SK-N-SH treated with all-trans-retinoic acid at 6 μM for 48 hours (cell line): ENCODE measurements around the gene AFAP1.

Experiments used
- ATAC-seq: fragments of 200-7000 bp; cut with Tn5 transposase; 3 replicates; pipeline ENCODE4 v1.9.1; 2020; ENCODE audit warnings: mild to moderate bottlenecking, moderate library complexity
- ARNTL ChIP-seq: fragments of 450-650 bp; formaldehyde crosslinking; IDR thresholded peaks from 2 replicates; pipeline ENCODE4 v1.5.0; 2020; ENCODE audit warnings: low read depth, mild to moderate bottlenecking, moderate library complexity, borderline replicate concordance
- BACH2 ChIP-seq: fragments of 250-450 bp; sonication (Bioruptor Pico); IDR thresholded peaks from 2 replicates; pipeline ENCODE4 v1.9.0; 2021; ENCODE audit warnings: mild to moderate bottlenecking, borderline replicate concordance
- CSDC2 ChIP-seq: fragments of 250-450 bp; sonication (Bioruptor Pico); IDR thresholded peaks from 2 replicates; pipeline ENCODE4 v1.5.0; 2020; ENCODE audit warnings: mild to moderate bottlenecking, moderate library complexity
- ESRRG ChIP-seq: fragments of 250-450 bp; sonication (Bioruptor Pico); IDR thresholded peaks from 2 replicates; pipeline ENCODE4 v1.6.1; 2021; ENCODE audit warnings: mild to moderate bottlenecking
- GLIS3 ChIP-seq: fragments of 250-450 bp; sonication (Bioruptor Pico); IDR thresholded peaks from 2 replicates; pipeline ENCODE4 v1.5.0; 2020; ENCODE audit warnings: mild to moderate bottlenecking, moderate library complexity
- ISL1 ChIP-seq: fragments of 250-450 bp; sonication (Bioruptor Pico); IDR thresholded peaks from 2 replicates; pipeline ENCODE4 v2.1.2; 2022; ENCODE audit warnings: mild to moderate bottlenecking, moderate library complexity
- OSR1 ChIP-seq: fragments of 250-450 bp; sonication (Bioruptor Pico); IDR thresholded peaks from 2 replicates; pipeline ENCODE4 v1.8.0; 2022; ENCODE audit warnings: moderate library complexity, mild to moderate bottlenecking, inconsistent platforms
- POU6F1 ChIP-seq: fragments of 250-450 bp; sonication (Bioruptor Pico); IDR thresholded peaks from 2 replicates; pipeline ENCODE4 v1.8.0; 2021; ENCODE audit warnings: low read depth, mild to moderate bottlenecking, moderate library complexity, borderline replicate concordance
- RARB ChIP-seq: fragments of 250-450 bp; sonication (Bioruptor Pico); IDR thresholded peaks from 2 replicates; pipeline ENCODE4 v1.8.0; 2021; ENCODE audit warnings: mild to moderate bottlenecking, moderate library complexity
- SNAI2 ChIP-seq: fragments of 250-450 bp; sonication (Bioruptor Pico); IDR thresholded peaks from 2 replicates; pipeline ENCODE4 v1.5.0; 2020; ENCODE audit warnings: mild to moderate bottlenecking, moderate library complexity
- TCF4 ChIP-seq: fragments of 250-450 bp; sonication (Bioruptor Pico); IDR thresholded peaks from 2 replicates; pipeline ENCODE4 v1.8.0; 2021; ENCODE audit warnings: mild to moderate bottlenecking, moderate library complexity, borderline replicate concordance
- TOX ChIP-seq: fragments of 250-450 bp; sonication (Bioruptor Pico); IDR thresholded peaks from 2 replicates; pipeline ENCODE4 v1.8.0; 2021; ENCODE audit warnings: mild to moderate bottlenecking, moderate library complexity, borderline replicate concordance
- TSHZ2 ChIP-seq: fragments of 250-450 bp; sonication (Bioruptor Pico); IDR thresholded peaks from 2 replicates; pipeline ENCODE4 v1.5.0; 2020; ENCODE audit warnings: mild to moderate bottlenecking, moderate library complexity
- ZC3H10 ChIP-seq: fragments of 250-450 bp; sonication (Bioruptor Pico); IDR thresholded peaks from 2 replicates; pipeline ENCODE4 v1.5.1; 2021; ENCODE audit warnings: mild to moderate bottlenecking, moderate library complexity
- ZFP3 ChIP-seq: fragments of 250-450 bp; sonication (Bioruptor Pico); IDR thresholded peaks from 2 replicates; pipeline ENCODE4 v1.5.0; 2020; ENCODE audit warnings: mild to moderate bottlenecking, moderate library complexity
- ZFP30 ChIP-seq: fragments of 450-650 bp; formaldehyde crosslinking; IDR thresholded peaks from 2 replicates; pipeline ENCODE4 v1.5.0; 2022; ENCODE audit warnings: mild to moderate bottlenecking, moderate library complexity
- ZNF70 ChIP-seq: fragments of 450-650 bp; formaldehyde crosslinking; IDR thresholded peaks from 2 replicates; pipeline ENCODE4 v1.5.0; 2020; ENCODE audit warnings: mild to moderate bottlenecking, moderate library complexity
- ZNF8 ChIP-seq: fragments of 450-650 bp; formaldehyde crosslinking; IDR thresholded peaks from 2 replicates; pipeline ENCODE4 v1.5.0; 2020; ENCODE audit warnings: mild to moderate bottlenecking, moderate library complexity
- TF ChIP-seq, protein P1 (sequence below): fragments of 250-450 bp; sonication (Bioruptor Pico); IDR thresholded peaks from 2 replicates; pipeline ENCODE4 v1.5.1; 2021; ENCODE audit warnings: mild to moderate bottlenecking, moderate library complexity
- TF ChIP-seq, protein P2 (sequence below): fragments of 250-450 bp; sonication (Bioruptor Pico); IDR thresholded peaks from 2 replicates; pipeline ENCODE4 v1.8.0; 2020; ENCODE audit warnings: mild to moderate bottlenecking, moderate library complexity, borderline replicate concordance
- TF ChIP-seq, protein P3 (sequence below): fragments of 250-450 bp; sonication (Bioruptor Pico); IDR thresholded peaks from 2 replicates; pipeline ENCODE4 v1.5.1; 2020; ENCODE audit warnings: low read depth, mild to moderate bottlenecking, moderate library complexity

The AFAP1 gene

GRCh38 chr4:7810783-7811535 is 128.7 kb downstream of the AFAP1 start:
- no peak for ATAC-seq
- TF ChIP-seq RARB (CRISPR knock-in tag), result no peak
- TF ChIP-seq BACH2 (CRISPR knock-in tag), result no peak
- TF ChIP-seq SNAI2, result no peak
- no peak for TF ChIP-seq ESRRG (CRISPR knock-in tag)

GRCh38 chr4:7808752-7809151 is 130.9 kb downstream of the AFAP1 start:
- TF ChIP-seq ZC3H10 (no peak), TOX (no peak), TCF4 (CRISPR knock-in tag) (no peak), OSR1 (no peak)
- ATAC-seq, result no peak

GRCh38 chr4:7808181-7808580 is 131.5 kb downstream of the AFAP1 start:
- TF ChIP-seq TOX (no peak), ZC3H10 (no peak), BACH2 (CRISPR knock-in tag) (no peak), TSHZ2 (CRISPR knock-in tag) (no peak), ZFP30 (CRISPR knock-in tag) (no peak), ARNTL (CRISPR knock-in tag) (no peak), OSR1 (no peak), ISL1 (CRISPR knock-in tag) (no peak), ZNF8 (CRISPR knock-in tag) (no peak), RARB (CRISPR knock-in tag) (no peak), CSDC2 (CRISPR knock-in tag) (no peak), ZNF70 (CRISPR knock-in tag) (no peak), TCF4 (CRISPR knock-in tag) (no peak), ESRRG (CRISPR knock-in tag) (no peak), GLIS3 (no peak), ZFP3 (CRISPR knock-in tag) (no peak)
- TF ChIP-seq, protein P1, sequence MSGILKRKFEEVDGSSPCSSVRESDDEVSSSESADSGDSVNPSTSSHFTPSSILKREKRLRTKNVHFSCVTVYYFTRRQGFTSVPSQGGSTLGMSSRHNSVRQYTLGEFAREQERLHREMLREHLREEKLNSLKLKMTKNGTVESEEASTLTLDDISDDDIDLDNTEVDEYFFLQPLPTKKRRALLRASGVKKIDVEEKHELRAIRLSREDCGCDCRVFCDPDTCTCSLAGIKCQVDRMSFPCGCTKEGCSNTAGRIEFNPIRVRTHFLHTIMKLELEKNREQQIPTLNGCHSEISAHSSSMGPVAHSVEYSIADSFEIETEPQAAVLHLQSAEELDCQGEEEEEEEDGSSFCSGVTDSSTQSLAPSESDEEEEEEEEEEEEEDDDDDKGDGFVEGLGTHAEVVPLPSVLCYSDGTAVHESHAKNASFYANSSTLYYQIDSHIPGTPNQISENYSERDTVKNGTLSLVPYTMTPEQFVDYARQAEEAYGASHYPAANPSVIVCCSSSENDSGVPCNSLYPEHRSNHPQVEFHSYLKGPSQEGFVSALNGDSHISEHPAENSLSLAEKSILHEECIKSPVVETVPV, result no peak

DNA sequence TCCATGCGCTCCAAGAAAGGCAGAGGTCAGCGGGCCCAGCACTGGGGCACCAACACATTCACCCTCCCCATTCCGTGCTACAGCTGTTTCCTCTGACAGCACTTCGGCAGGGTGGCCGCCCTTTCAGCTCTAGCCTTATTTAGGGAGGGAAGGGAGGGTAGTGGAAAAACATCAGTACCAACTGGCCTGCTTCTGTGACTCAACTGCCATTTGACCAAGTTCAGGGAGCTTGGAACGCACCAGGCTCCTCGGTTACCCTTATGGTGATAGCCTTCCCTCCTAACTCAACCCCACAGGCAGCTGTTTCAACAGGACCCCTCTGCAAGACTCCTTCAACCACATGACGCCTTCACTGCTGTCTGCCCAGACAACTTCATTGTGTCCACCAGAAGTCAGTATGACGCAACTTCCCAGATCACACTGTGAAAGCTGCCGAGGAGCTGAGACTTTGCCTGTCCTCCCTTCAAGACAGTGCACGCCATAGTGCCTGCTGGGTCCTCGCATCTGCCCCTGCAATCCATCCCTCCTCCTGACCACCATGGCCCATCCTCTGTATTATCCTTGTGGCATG is 132.2 kb downstream of the AFAP1 start:
- no peak for TF ChIP-seq ZFP3 (CRISPR knock-in tag)
- no peak for TF ChIP-seq TCF4 (CRISPR knock-in tag)
- TF ChIP-seq ARNTL (CRISPR knock-in tag), result no peak
- no peak for TF ChIP-seq TOX
- no peak for TF ChIP-seq ZNF8 (CRISPR knock-in tag)
- no peak for TF ChIP-seq ISL1 (CRISPR knock-in tag)
- TF ChIP-seq, protein P2, sequence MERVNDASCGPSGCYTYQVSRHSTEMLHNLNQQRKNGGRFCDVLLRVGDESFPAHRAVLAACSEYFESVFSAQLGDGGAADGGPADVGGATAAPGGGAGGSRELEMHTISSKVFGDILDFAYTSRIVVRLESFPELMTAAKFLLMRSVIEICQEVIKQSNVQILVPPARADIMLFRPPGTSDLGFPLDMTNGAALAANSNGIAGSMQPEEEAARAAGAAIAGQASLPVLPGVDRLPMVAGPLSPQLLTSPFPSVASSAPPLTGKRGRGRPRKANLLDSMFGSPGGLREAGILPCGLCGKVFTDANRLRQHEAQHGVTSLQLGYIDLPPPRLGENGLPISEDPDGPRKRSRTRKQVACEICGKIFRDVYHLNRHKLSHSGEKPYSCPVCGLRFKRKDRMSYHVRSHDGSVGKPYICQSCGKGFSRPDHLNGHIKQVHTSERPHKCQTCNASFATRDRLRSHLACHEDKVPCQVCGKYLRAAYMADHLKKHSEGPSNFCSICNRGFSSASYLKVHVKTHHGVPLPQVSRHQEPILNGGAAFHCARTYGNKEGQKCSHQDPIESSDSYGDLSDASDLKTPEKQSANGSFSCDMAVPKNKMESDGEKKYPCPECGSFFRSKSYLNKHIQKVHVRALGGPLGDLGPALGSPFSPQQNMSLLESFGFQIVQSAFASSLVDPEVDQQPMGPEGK (CRISPR knock-in tag), result no peak
- TF ChIP-seq RARB (CRISPR knock-in tag), result no peak
- no peak for TF ChIP-seq ESRRG (CRISPR knock-in tag)
- TF ChIP-seq, protein P1, result no peak
- TF ChIP-seq GLIS3, result no peak
- no peak for TF ChIP-seq ZNF70 (CRISPR knock-in tag)
- TF ChIP-seq ZFP30 (CRISPR knock-in tag), result no peak
- no peak for TF ChIP-seq BACH2 (CRISPR knock-in tag)
- TF ChIP-seq, protein P3, sequence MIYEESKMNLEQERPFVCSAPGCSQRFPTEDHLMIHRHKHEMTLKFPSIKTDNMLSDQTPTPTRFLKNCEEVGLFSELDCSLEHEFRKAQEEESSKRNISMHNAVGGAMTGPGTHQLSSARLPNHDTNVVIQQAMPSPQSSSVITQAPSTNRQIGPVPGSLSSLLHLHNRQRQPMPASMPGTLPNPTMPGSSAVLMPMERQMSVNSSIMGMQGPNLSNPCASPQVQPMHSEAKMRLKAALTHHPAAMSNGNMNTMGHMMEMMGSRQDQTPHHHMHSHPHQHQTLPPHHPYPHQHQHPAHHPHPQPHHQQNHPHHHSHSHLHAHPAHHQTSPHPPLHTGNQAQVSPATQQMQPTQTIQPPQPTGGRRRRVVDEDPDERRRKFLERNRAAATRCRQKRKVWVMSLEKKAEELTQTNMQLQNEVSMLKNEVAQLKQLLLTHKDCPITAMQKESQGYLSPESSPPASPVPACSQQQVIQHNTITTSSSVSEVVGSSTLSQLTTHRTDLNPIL, result no peak
- TF ChIP-seq POU6F1 (CRISPR knock-in tag), result no peak
- no peak for TF ChIP-seq OSR1
- no peak for ATAC-seq

More at GRCh38 chr4:7808181-7808580, 131.5 kb downstream of the AFAP1 start:
- ATAC-seq, result no peak
